GM19099 (cell line): Measurements from ENCODE around the gene KAZN.

Source experiments
- POLR2A ChIP-seq: IDR thresholded peaks from 3 replicates; pipeline ENCODE4 v1.6.1; 2011; ENCODE audit warnings: low read depth; ENCODE audit not compliant: insufficient read length; ENCODE audit errors: extremely low read depth

Gene KAZN

GRCh38 chr1:14912839-14913481 lies 314.5 kb downstream of the KAZN start:
- no peak for TF ChIP-seq POLR2A

GRCh38 chr1:14913482-14914177 lies 315.1 kb downstream of the KAZN start:
- TF ChIP-seq POLR2A = no peak

GRCh38 chr1:14914351-14914988 lies 316.0 kb downstream of the KAZN start:
- TF ChIP-seq POLR2A = no peak

GRCh38 chr1:14915356-14916054 lies 317.0 kb downstream of the KAZN start:
- TF ChIP-seq POLR2A = no peak

- no peak for TF ChIP-seq POLR2A
Measured at GRCh38 chr1:14919289-14919688, 320.8 kb downstream of the KAZN start.

GRCh38 chr1:14919751-14920150 lies 321.3 kb downstream of the KAZN start:
- no peak for TF ChIP-seq POLR2A

- no peak for TF ChIP-seq POLR2A
Measured at GRCh38 chr1:14921057-14921456, 322.6 kb downstream of the KAZN start.

GRCh38 chr1:14922942-14923726 lies 324.6 kb downstream of the KAZN start:
- TF ChIP-seq POLR2A = no peak

- no peak for TF ChIP-seq POLR2A
Measured at GRCh38 chr1:14923727-14924452, 325.4 kb downstream of the KAZN start.

GRCh38 chr1:14924455-14925331 lies 326.2 kb downstream of the KAZN start:
- TF ChIP-seq POLR2A = no peak

GRCh38 chr1:14925336-14926136 lies 327.1 kb downstream of the KAZN start:
- TF ChIP-seq POLR2A = no peak

GRCh38 chr1:14926229-14926628 lies 327.7 kb downstream of the KAZN start:
- TF ChIP-seq POLR2A = no peak

GRCh38 chr1:14926818-14927575 lies 328.5 kb downstream of the KAZN start:
- no peak for TF ChIP-seq POLR2A
